Skin of body (tissue), 2 donors: Measurements from ENCODE around the gene FGFR2. TPM values are rescaled to one million over a fixed set of nuclear protein-coding genes. Genes with fewer than 3 reads are reported as not detected.

Experiments used
- DNase-seq: peaks from one replicate; lab custom pipeline; 2025; lab: John Stamatoyannopoulos, UW
- total RNA-seq: library from RNA; depleted of rRNA; stranded (reverse); fragments of >200 nt; gene quantifications from one replicate; pipeline ENCODE4 v1.2.3, GENCODE V29; 2014

The FGFR2 gene
- total RNA-seq, 1 donor from 2014 or later, result 141 TPM

DNA sequence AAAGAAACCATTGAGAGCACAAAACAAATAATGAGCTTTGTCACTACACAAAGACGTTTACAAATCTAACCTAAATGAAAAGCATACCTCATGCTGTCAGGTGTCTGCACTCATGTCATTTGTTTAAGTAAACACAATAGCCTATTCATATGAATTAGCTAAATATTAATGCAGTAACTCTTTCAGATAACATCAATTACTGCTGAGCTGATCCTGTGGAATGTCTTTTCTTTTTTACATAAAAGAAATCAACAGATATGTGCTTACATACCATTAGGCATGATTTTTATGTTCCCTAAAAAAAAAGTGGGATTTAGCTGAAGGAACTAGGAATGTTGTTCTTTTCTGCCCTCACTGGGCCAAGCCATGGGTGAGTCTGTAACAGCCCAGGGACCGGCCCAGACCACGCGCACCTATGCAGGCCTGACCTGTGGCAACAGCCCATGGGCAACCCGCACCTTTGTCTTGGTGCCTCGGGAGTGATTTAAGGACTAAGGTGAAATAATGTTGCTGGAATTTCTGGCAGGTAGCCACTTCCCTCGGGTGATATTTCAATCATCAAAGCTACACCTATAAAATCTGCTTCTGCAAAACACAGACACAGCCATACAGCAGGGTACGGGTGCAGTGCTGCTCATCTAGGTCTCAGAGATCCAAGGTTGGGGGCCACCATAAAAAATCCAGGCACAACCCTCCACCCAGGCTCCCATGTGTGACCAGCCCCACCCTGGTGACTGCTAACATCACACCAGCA is 44.6 kb downstream of the FGFR2 start:
- DNase-seq, result no peak

DNA sequence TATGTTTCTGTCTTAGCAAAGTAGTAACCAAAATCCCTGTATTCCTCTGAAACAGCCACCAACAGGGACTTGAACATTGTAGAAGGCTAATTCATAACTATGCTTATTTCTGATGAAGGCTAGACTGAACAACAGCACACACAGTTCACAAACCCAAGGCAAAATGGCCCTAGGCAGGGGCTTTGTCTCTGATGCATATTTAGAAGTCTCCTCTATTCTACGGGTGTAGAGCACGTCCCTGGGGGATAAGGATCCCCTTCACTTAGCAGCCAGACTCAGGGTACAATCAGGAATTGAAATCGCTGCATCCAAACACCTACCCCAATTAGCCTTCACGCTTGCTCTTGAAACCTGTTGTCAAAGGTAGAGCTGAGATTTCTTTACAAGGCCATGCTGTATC is 45.5 kb downstream of the FGFR2 start:
- no peak for DNase-seq

DNA sequence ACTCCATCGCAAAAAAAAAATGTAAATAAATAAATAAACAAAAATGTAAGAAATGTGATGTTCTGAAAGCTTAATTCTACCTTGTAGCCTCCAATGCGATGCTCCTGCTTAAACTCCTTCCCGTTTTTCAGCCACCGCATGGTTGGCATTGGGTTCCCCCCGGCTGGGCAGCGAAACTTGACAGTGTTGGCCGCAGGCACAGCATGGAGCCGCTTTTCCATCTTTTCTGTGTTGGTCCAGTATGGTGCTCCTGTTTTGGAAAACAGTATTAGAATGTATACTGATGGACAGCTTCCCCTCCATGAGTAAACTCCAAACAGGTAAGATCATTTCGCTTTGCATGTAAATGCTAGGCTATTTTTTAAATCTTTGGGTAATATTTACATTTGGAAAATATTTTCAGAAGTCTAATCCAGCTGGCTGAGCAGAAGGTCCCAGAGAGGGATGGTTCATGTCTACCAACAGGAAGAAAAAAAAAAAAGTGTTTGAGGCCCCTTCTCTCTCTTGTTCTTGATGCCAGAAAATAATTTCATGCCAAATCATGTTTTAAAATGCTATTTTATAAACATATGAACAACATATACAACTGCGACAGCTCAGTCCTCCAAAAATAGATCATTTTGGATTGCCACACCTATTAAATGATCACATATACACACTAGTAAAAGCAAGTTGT is 46.9 kb downstream of the FGFR2 start:
- no peak for DNase-seq

DNA sequence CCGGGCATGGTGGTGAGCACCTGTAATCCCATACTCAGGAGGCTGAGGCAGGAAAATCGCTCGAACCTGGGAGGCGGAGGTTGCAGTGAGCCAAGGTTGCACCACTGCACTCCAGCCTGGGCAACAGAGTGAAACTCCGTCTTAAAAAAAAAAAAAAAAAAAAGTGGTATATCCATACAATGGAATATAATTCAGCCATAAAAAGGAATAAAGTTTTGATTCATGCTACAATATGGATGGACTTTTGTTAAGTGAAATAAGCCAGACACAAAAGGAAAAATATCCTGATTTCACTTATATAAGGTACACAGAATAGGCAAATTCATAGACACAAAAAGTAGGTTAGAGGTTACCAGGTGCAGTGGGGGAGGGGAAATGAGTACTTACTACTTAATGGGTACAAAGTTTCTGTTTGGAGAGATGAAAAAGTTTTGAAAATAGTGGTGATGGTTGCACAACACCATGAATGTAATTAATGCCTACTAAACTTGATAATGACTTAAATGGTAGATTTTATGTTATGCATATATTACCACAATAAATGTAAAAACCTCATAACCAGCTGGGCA is 53.9 kb downstream of the FGFR2 start:
- no peak for DNase-seq

- no peak for DNase-seq
These were observed 54.7 kb downstream of the FGFR2 start for GRCh38 chr10:121543545-121543944.

DNA sequence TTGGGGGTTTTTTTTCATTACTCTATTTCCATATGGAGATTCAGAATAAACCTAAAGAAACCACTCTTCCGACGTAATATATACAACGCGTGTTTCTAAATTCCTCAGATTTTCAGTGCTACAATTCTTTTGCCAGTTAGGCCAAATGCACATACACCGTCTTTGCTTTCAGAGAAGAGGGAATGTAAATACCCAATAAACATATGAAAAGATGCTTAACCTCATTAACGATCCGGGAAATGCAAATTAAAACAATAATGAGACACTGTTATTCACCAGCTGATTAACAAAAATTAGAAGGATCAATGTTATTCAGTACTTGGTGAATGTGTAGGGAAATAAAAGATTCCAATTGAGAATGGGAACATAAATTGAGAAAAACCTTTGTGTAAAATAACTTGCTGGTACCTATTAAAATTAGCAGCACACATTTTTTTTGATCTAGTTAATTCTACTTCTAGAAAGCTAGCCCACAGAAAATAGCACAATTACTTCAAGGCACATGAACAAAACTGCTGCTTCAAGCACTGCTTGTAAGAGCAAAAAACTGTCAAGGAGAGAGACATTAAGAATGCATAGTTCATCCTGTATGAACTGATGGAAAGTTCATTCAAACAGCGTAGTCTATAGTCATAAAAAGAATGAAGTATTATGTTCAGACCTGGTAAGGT is 56.7 kb downstream of the FGFR2 start:
- DNase-seq, result no peak

GRCh38 chr10:121540732-121541395 is 57.4 kb downstream of the FGFR2 start:
- DNase-seq, result no peak

GRCh38 chr10:121539786-121540185 is 58.5 kb downstream of the FGFR2 start:
- no peak for DNase-seq

- DNase-seq, result peak; percentile 98
These were observed 61.8 kb downstream of the FGFR2 start for GRCh38 chr10:121536310-121536913.

GRCh38 chr10:121535381-121535780 is 62.9 kb downstream of the FGFR2 start:
- no peak for DNase-seq

GRCh38 chr10:121532292-121532864 is 65.9 kb downstream of the FGFR2 start:
- DNase-seq, result no peak

- no peak for DNase-seq
These were observed 66.4 kb downstream of the FGFR2 start for GRCh38 chr10:121531830-121532178.

DNA sequence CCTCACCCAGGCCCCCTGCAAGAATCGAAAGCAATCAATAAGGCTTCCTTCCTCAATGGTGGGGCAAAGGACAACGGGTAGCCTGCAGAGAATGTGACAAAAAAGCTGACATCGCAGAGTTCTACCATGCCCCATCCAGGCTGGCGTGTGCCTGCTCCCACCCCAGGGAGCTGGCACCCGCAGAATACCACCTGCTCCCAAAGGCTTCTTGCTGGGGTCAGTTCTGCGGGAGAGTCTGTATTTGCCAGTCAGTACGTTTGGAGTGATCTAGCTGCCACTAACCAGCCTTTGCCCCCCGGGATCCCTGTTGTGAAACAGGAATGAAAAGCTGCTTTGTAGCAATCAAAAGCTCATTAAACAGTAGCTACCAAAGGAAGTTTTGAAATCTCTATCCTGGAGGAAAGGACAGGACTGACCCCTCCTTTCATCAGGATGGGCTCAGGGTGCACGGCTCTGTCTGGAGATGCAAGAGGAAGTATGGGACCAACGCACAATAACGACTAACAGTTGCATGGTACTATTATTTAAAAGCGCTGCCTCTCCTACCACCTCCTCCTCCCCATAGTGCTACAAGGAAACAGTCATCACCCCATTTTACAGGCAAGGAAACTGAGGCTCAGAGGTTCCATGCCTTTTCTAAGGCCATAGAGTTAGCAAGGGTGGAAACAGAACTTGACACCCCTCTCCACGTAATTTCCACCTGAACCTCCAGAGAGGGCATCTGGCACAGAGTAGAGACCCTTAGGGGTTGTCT is 67.0 kb downstream of the FGFR2 start:
- DNase-seq, result no peak

DNA sequence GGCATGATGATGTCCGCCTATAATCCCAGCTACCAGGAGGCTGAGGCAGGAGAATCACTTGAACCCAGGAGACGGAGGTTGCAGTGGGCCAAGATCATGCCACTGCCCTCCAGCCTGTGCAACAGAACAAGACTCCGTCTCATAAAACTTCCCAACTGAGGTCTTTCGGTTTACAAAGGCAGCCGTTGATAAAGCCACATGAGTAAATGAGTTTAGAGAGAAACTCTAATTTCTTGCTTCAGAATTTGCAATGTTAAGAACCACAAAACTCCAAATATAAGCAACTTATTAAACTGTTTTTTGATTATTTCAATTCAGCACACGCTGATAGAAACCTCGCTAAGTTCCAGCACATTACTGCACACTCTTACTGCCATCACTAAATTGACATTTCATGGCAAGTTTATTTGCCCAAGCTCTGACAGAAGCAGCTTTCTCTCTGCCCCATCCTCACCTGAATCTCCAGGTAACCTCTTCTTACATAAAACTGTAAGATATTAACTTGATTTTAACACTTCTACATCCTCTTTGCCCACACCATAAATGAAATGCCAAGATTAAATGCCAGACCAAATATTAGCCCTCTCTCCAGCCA is 67.7 kb downstream of the FGFR2 start:
- no peak for DNase-seq

- no peak for DNase-seq
These were observed 70.6 kb downstream of the FGFR2 start for GRCh38 chr10:121527690-121528089.

GRCh38 chr10:121526801-121527221 is 71.4 kb downstream of the FGFR2 start:
- no peak for DNase-seq

DNA sequence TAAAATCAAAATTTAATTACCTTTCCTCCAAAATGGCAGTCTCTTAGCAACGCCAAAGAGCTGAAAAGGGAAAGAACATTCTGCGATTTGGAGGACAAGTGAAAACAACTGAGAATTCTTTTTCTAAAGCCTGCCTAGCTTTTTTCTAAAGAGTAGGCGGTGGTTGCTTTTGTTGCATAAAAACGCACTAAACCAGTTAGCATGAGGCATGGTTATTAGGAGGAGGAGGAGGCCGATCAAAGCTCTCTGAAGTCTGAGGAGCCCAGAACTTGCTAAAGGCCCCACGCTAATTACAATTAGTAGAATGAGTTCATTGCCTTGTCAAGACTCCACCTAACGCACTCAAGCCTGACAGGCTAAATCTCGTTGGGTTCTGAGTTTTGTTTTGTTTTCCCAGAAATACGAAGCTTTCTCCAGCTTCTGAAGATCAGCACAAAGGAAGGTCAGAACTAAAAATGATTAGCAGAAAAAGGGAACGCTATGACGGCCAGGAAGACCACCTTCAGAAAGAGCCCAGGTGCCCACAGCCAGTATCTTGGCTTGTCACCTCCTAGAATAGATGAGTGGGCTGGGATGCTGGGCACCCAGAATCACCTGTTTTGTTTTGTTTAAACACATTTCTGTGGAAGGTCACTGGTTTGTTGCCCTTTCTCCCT is 72.0 kb downstream of the FGFR2 start:
- no peak for DNase-seq

- no peak for DNase-seq
These were observed 72.8 kb downstream of the FGFR2 start for GRCh38 chr10:121525251-121526134.
